Muscle of leg (tissue), 11 donors: ENCODE results near the gene MYBPC3. TPM values are rescaled to one million over a fixed set of nuclear protein-coding genes. Genes with fewer than 3 reads are reported as not detected.

Experiments
- DNase-seq: peaks from one replicate; pipeline ENCODE4 v3.0.0; 2013
- H3K27ac ChIP-seq: one replicate; pipeline ENCODE4 v1.5.1; 2013; ENCODE audit warnings: mild to moderate bottlenecking, low read length, control low read depth
- H3K27me3 ChIP-seq: one replicate; pipeline ENCODE4 v1.6.1; 2013; ENCODE audit warnings: low read length; ENCODE audit not compliant: control insufficient read depth, insufficient read depth
- H3K36me3 ChIP-seq: one replicate; pipeline ENCODE4 v1.6.1; 2013; ENCODE audit warnings: low read length; ENCODE audit not compliant: control insufficient read depth, insufficient read depth
- H3K4me1 ChIP-seq: one replicate; pipeline ENCODE4 v1.6.1; 2013; ENCODE audit warnings: low read length; ENCODE audit not compliant: control insufficient read depth, insufficient read depth
- H3K4me3 ChIP-seq: one replicate; pipeline ENCODE4 v1.5.1; 2013; ENCODE audit warnings: low read length, control low read depth
- H3K9me3 ChIP-seq: replicated peaks from 2 replicates; pipeline ENCODE4 v1.6.1; 2013; ENCODE audit warnings: low read depth, low read length; ENCODE audit not compliant: control insufficient read depth
- WGBS: methylation state at CpG from one replicate; pipeline ENCODE4 v1.1.5; 2013; ENCODE audit warnings: missing lambda C conversion rate; ENCODE audit not compliant: insufficient coverage; 5-methylcytosine and 5-hydroxymethylcytosine counted together
- polyA plus RNA-seq, 8 donors: library from polyadenylated mRNA; unstranded; fragments of 120-200 nt; gene quantifications; one replicate each; pipeline versions ENCODE4 v1.2.1 to v1.2.3, GENCODE V29; 2013; ENCODE audit warnings: inconsistent platforms in 1 of 8, low replicate concordance in 1 of 8; ENCODE audit not compliant: insufficient read length in 8 of 8, insufficient read depth in 1 of 8
- total RNA-seq: library from RNA; stranded (reverse); fragments of 120-200 nt; gene quantifications from one replicate; pipeline ENCODE4 v1.2.4, GENCODE V29; 2013

The MYBPC3 gene
- total and polyA plus RNA-seq, 9 donors: 0.06 to 1.1 (median 0.30) TPM

DNA sequence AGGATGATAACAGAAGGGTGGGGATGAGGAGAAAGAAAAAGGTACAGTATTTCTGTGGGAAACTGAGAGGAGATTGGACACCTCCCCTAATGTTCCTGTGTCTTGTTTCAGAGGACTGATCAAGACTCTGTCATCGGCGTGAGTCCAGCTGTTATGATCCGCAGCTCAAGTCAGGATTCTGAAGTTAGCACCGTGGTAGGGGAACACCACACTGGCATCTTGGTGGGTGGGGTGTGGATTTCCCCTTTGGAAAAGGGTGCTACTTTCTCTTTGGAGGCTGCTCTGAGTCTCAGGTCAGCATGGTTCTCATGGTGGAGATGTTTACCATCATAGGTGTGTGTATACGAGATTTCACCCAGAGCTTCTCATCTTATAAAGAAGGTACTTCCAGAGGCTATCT lies 57.1 kb downstream of the MYBPC3 start:
- WGBS: 100% methylated on average over 1 of the region's 5 CpGs
- H3K36me3 ChIP-seq: peaks cover 68% of the 10 kb centered on the region
- DNase-seq: no peak
- H3K4me1 ChIP-seq: no peaks in the 10 kb centered on the region
- H3K4me3 ChIP-seq: no peak overlapping the region
- no peaks in the 10 kb centered on the region for H3K27me3 ChIP-seq
- no peak overlapping the region for H3K27ac ChIP-seq
- H3K9me3 ChIP-seq: peaks cover 14% of the 10 kb centered on the region

DNA sequence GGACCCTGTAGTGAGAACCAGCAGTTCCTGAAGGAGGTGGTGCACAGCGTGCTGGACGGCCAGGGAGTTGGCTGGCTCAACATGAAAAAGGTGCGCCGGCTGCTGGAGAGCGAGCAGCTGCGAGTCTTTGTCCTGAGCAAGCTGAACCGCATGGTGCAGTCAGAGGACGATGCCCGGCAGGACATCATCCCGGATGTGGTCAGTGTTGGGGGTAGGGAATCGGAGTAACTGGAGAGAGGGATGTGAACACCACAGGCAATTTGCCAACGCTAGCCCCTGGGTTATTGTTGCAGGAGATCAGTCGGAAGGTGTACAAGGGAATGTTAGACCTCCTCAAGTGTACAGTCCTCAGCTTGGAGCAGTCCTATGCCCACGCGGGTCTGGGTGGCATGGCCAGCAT lies 62.6 kb downstream of the MYBPC3 start:
- DNase-seq: no peak
- Histone ChIP-seq H3K9me3 (no peaks in the 10 kb centered on the region), H3K27me3 (no peaks in the 10 kb centered on the region), H3K36me3 (peaks cover 87% of the 10 kb centered on the region), H3K27ac (no peak overlapping the region), H3K4me3 (no peak overlapping the region), H3K4me1 (no peaks in the 10 kb centered on the region)
- WGBS: 95% methylated on average over 15 of the region's 15 CpGs

DNA sequence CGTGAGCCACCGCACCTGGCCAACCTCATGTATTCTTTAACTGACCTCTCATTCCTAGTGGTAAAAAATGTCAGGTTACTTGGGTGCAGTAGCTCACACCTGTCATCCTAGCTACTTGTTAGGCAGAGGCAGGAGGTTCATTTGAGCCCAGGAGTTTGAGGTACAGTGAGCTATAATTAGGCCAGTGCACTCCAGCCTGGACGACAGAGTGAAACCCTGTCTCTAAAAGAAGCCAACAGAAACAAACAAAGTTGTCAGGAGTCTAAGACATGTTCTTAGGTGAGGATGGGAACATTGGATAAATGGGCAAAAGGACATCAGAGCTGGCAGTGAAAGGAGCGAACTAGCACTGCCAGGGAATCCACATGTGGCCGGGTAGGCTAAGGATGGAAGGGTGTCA lies 64.4 kb downstream of the MYBPC3 start:
- Histone ChIP-seq H3K4me3 (no peak overlapping the region), H3K4me1 (no peaks in the 10 kb centered on the region), H3K27me3 (no peaks in the 10 kb centered on the region), H3K9me3 (no peaks in the 10 kb centered on the region), H3K36me3 (peaks cover 90% of the 10 kb centered on the region), H3K27ac (no peak overlapping the region)
- WGBS: 50% methylated on average over 1 of the region's 5 CpGs
- no peak for DNase-seq

DNA sequence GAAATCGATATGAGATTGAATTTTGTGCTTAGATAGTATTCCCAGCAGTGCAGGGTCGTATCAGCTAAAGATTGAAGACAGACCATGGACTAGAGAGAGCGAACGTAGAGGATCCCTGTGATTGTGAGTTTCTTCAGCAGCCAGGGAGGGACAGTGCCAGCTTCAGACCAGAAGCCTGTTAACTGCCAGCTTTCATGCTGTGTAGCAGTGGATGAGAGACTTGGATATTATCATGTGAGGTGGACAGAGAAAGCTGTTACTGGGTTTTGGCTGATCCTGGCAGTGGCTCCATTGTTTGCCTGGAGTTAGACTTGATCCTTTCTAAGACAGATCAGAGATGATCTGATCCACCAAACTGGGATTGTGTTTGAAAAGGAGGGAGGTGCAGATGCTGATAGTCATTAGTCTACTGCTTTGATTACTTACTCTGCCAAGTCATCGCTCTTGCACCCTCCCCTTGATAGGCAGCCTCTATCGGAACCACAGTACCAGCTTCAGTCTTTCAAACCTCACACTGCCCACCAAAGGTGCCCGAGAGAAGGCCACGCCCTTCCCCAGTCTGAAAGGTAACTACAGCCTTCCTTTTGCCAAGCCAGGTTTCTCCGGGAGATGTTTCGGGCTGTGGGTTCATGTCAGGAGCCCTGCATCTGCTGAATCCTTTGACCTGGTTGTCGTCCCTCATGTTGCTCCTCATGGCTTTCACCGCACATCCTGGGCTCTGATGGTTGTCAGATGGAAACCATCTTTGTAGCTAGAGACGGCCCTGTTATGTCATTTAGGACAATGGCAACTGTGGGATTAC lies 66.3 kb downstream of the MYBPC3 start:
- 94% methylated on average over 13 of the region's 13 CpGs for WGBS
- H3K4me1 ChIP-seq: no peaks in the 10 kb centered on the region
- DNase-seq: no peak
- H3K4me3 ChIP-seq: no peak overlapping the region
- no peak overlapping the region for H3K27ac ChIP-seq
- peaks cover 88% of the 10 kb centered on the region for H3K36me3 ChIP-seq
- H3K9me3 ChIP-seq: no peaks in the 10 kb centered on the region
- H3K27me3 ChIP-seq: no peaks in the 10 kb centered on the region

DNA sequence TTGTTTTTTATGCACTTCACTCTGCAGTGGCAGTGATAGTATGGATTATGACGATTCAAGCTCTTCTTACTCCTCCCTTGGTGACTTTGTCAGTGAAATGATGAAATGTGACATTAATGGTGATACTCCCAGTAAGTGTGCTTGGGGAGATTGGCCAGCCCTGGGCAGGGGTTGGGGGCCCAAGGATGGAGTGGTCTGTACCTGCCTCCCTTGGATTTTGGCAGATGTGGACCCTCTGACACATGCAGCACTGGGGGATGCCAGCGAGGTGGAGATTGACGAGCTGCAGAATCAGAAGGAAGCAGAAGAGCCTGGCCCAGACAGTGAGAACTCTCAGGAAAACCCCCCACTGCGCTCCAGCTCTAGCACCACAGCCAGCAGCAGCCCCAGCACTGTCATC lies 68.4 kb downstream of the MYBPC3 start:
- H3K27ac ChIP-seq: no peak overlapping the region
- H3K4me3 ChIP-seq: no peak overlapping the region
- H3K27me3 ChIP-seq: no peaks in the 10 kb centered on the region
- no peak for DNase-seq
- WGBS: 100% methylated on average over 2 of the region's 4 CpGs
- no peaks in the 10 kb centered on the region for H3K4me1 ChIP-seq
- peaks cover 76% of the 10 kb centered on the region for H3K36me3 ChIP-seq
- H3K9me3 ChIP-seq: no peaks in the 10 kb centered on the region

DNA sequence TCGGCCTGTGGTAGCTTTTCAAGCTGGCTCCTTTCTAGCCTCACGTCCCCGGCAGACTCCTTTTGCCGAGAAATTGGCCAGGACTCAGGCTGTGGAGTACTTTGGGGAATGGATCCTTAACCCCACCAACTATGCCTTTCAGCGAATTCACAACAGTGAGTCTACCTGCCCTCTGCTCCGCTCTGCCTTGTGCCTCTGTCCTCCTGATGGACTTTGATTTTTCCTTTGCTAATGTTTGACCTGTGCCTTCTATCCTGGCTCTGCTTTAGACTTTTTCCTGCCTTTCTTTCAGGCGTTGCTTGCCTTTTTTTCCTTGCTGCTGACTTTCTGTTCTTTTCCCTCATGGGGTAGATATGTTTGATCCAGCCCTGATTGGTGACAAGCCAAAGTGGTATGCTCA lies 70.0 kb downstream of the MYBPC3 start:
- 90% methylated on average over 7 of the region's 7 CpGs for WGBS
- no peak overlapping the region for H3K4me3 ChIP-seq
- H3K9me3 ChIP-seq: no peaks in the 10 kb centered on the region
- no peaks in the 10 kb centered on the region for H3K27me3 ChIP-seq
- DNase-seq: no peak
- H3K27ac ChIP-seq: no peak overlapping the region
- H3K4me1 ChIP-seq: no peaks in the 10 kb centered on the region
- H3K36me3 ChIP-seq: peaks cover 71% of the 10 kb centered on the region

Other genes starting within 250 kb of the MYBPC3 start
- 90.2 TPM for gene ARFGAP2, start 175.8 kb downstream of the MYBPC3 start, total RNA-seq
- gene ARFGAP2, start 175.8 kb downstream of the MYBPC3 start, polyA plus RNA-seq: 10 to 100 TPM; 59.8 to 91.0 (median 72.3) TPM
- gene PACSIN3, start 166.3 kb downstream of the MYBPC3 start, total RNA-seq: 215 TPM
- 100 to 1,000 TPM; 123 to 239 (median 203) TPM for gene PACSIN3, start 166.3 kb downstream of the MYBPC3 start, polyA plus RNA-seq
- gene DDB2, start 137.7 kb downstream of the MYBPC3 start, total RNA-seq: 11.9 TPM
- 10 to 100 TPM in 7 of 8 donors, 1 to 10 TPM in 1; 9.7 to 15.1 (median 12.1) TPM for gene DDB2, start 137.7 kb downstream of the MYBPC3 start, polyA plus RNA-seq
- 15.6 TPM for gene ACP2, start 103.9 kb downstream of the MYBPC3 start, total RNA-seq
- gene ACP2, start 103.9 kb downstream of the MYBPC3 start, polyA plus RNA-seq: 10 to 100 TPM; 19.3 to 31.8 (median 28.4) TPM
- gene NR1H3, start 94.7 kb downstream of the MYBPC3 start, total RNA-seq: 18.8 TPM
- gene NR1H3, start 94.7 kb downstream of the MYBPC3 start, polyA plus RNA-seq: 10 to 100 TPM; 12.9 to 26.2 (median 15.1) TPM
- gene MADD, start 82.6 kb downstream of the MYBPC3 start, total RNA-seq: 16.7 TPM
- gene MADD, start 82.6 kb downstream of the MYBPC3 start, polyA plus RNA-seq: 10 to 100 TPM; 25.0 to 34.3 (median 31.0) TPM
- 3.6 TPM for gene SPI1, start 25.8 kb upstream of the MYBPC3 start, total RNA-seq
- gene SPI1, start 25.8 kb upstream of the MYBPC3 start, polyA plus RNA-seq: 1 to 10 TPM; 5.6 to 8.2 (median 6.0) TPM
- gene SLC39A13, start 55.9 kb upstream of the MYBPC3 start, total RNA-seq: 37.7 TPM
- gene SLC39A13, start 55.9 kb upstream of the MYBPC3 start, polyA plus RNA-seq: 10 to 100 TPM; 36.2 to 46.5 (median 42.5) TPM
- 99.1 TPM for gene PSMC3, start 73.7 kb upstream of the MYBPC3 start, total RNA-seq
- 100 to 1,000 TPM; 125 to 159 (median 136) TPM for gene PSMC3, start 73.7 kb upstream of the MYBPC3 start, polyA plus RNA-seq
- 57.9 TPM for gene RAPSN, start 96.4 kb upstream of the MYBPC3 start, total RNA-seq
- gene RAPSN, start 96.4 kb upstream of the MYBPC3 start, polyA plus RNA-seq: 100 to 1,000 TPM in 3 of 8 donors, 10 to 100 TPM in 5; 89.9 to 113 (median 99.4) TPM
- gene CELF1, start 200.4 kb upstream of the MYBPC3 start, total RNA-seq: 58.0 TPM
- 10 to 100 TPM; 46.9 to 74.3 (median 60.7) TPM for gene CELF1, start 200.4 kb upstream of the MYBPC3 start, polyA plus RNA-seq
- gene PTPMT1, start 212.9 kb upstream of the MYBPC3 start, total RNA-seq: 36.1 TPM
- gene PTPMT1, start 212.9 kb upstream of the MYBPC3 start, polyA plus RNA-seq: 10 to 100 TPM; 26.0 to 31.2 (median 28.3) TPM
- 16.0 TPM for gene KBTBD4, start 226.3 kb upstream of the MYBPC3 start, total RNA-seq
- gene KBTBD4, start 226.3 kb upstream of the MYBPC3 start, polyA plus RNA-seq: 10 to 100 TPM; 11.8 to 16.5 (median 15.1) TPM
- 97.4 TPM for gene NDUFS3, start 226.4 kb upstream of the MYBPC3 start, total RNA-seq
- gene NDUFS3, start 226.4 kb upstream of the MYBPC3 start, polyA plus RNA-seq: 100 to 1,000 TPM in 2 of 8 donors, 10 to 100 TPM in 6; 90.9 to 103 (median 96.0) TPM
- 2.9 TPM for gene FAM180B, start 234.0 kb upstream of the MYBPC3 start, total RNA-seq
- gene FAM180B, start 234.0 kb upstream of the MYBPC3 start, polyA plus RNA-seq: 1 to 10 TPM; 1.9 to 5.7 (median 3.8) TPM
- 11.3 TPM for gene C1QTNF4, start 241.7 kb upstream of the MYBPC3 start, total RNA-seq
- gene C1QTNF4, start 241.7 kb upstream of the MYBPC3 start, polyA plus RNA-seq: 10 to 100 TPM in 5 of 8 donors, 1 to 10 TPM in 3; 8.4 to 16.8 (median 10.2) TPM